ENCODE data around the gene FSCN2. TPM values are rescaled to one million over a fixed set of nuclear protein-coding genes. Genes with fewer than 3 reads are reported as not detected.

FSCN2 gene
- total and polyA plus RNA-seq, 2 experiments from 2014 or later, result 0.13 to 1.6 TPM

DNA sequence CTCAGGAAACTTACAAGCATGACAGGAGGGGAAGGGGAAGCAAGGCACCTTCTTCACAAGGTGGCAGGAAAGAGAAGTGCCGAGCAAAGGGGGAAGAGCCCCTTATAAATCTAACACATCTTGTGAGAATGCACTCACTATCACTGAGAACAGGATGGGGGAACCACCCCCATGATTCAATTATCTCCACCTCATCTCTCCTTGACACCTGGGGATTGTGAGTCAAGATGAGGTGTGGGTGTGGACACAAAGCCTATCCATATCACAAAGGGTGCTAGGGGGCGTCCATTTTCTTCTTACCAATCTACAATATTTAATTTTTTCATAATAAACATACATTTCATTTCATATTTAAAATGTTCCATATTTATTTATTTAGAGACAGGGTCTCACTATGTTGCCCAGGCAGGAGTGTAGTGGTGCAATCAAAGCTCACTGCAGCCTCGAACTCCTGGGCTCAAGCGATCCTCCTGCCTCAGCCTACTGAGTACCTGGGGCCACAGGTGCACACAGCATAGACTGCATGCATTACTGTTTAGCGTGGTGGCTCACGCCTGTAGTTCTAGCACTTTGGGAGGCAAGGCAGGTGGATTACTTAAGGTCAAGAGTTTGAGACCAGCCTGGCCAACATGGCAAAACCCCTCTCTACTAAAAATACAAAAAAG lies 50.5 kb downstream of the FSCN2 start (continued):
- TF ChIP-seq, protein P1, sequence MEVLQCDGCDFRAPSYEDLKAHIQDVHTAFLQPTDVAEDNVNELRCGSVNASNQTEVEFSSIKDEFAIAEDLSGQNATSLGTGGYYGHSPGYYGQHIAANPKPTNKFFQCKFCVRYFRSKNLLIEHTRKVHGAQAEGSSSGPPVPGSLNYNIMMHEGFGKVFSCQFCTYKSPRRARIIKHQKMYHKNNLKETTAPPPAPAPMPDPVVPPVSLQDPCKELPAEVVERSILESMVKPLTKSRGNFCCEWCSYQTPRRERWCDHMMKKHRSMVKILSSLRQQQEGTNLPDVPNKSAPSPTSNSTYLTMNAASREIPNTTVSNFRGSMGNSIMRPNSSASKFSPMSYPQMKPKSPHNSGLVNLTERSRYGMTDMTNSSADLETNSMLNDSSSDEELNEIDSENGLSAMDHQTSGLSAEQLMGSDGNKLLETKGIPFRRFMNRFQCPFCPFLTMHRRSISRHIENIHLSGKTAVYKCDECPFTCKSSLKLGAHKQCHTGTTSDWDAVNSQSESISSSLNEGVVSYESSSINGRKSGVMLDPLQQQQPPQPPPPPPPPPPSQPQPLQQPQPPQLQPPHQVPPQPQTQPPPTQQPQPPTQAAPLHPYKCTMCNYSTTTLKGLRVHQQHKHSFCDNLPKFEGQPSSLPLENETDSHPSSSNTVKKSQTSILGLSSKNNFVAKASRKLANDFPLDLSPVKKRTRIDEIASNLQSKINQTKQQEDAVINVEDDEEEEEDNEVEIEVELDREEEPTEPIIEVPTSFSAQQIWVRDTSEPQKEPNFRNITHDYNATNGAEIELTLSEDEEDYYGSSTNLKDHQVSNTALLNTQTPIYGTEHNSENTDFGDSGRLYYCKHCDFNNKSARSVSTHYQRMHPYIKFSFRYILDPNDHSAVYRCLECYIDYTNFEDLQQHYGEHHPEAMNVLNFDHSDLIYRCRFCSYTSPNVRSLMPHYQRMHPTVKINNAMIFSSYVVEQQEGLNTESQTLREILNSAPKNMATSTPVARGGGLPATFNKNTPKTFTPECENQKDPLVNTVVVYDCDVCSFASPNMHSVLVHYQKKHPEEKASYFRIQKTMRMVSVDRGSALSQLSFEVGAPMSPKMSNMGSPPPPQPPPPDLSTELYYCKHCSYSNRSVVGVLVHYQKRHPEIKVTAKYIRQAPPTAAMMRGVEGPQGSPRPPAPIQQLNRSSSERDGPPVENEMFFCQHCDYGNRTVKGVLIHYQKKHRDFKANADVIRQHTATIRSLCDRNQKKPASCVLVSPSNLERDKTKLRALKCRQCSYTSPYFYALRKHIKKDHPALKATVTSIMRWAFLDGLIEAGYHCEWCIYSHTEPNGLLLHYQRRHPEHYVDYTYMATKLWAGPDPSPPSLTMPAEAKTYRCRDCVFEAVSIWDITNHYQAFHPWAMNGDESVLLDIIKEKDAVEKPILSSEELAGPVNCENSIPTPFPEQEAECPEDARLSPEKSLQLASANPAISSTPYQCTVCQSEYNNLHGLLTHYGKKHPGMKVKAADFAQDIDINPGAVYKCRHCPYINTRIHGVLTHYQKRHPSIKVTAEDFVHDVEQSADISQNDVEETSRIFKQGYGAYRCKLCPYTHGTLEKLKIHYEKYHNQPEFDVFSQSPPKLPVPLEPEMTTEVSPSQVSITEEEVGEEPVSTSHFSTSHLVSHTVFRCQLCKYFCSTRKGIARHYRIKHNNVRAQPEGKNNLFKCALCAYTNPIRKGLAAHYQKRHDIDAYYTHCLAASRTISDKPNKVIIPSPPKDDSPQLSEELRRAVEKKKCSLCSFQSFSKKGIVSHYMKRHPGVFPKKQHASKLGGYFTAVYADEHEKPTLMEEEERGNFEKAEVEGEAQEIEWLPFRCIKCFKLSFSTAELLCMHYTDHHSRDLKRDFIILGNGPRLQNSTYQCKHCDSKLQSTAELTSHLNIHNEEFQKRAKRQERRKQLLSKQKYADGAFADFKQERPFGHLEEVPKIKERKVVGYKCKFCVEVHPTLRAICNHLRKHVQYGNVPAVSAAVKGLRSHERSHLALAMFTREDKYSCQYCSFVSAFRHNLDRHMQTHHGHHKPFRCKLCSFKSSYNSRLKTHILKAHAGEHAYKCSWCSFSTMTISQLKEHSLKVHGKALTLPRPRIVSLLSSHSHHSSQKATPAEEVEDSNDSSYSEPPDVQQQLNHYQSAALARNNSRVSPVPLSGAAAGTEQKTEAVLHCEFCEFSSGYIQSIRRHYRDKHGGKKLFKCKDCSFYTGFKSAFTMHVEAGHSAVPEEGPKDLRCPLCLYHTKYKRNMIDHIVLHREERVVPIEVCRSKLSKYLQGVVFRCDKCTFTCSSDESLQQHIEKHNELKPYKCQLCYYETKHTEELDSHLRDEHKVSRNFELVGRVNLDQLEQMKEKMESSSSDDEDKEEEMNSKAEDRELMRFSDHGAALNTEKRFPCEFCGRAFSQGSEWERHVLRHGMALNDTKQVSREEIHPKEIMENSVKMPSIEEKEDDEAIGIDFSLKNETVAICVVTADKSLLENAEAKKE (CRISPR knock-in tag; IDR thresholded peaks at IDR 0.05), result no peak
- TF ChIP-seq, protein P2, sequence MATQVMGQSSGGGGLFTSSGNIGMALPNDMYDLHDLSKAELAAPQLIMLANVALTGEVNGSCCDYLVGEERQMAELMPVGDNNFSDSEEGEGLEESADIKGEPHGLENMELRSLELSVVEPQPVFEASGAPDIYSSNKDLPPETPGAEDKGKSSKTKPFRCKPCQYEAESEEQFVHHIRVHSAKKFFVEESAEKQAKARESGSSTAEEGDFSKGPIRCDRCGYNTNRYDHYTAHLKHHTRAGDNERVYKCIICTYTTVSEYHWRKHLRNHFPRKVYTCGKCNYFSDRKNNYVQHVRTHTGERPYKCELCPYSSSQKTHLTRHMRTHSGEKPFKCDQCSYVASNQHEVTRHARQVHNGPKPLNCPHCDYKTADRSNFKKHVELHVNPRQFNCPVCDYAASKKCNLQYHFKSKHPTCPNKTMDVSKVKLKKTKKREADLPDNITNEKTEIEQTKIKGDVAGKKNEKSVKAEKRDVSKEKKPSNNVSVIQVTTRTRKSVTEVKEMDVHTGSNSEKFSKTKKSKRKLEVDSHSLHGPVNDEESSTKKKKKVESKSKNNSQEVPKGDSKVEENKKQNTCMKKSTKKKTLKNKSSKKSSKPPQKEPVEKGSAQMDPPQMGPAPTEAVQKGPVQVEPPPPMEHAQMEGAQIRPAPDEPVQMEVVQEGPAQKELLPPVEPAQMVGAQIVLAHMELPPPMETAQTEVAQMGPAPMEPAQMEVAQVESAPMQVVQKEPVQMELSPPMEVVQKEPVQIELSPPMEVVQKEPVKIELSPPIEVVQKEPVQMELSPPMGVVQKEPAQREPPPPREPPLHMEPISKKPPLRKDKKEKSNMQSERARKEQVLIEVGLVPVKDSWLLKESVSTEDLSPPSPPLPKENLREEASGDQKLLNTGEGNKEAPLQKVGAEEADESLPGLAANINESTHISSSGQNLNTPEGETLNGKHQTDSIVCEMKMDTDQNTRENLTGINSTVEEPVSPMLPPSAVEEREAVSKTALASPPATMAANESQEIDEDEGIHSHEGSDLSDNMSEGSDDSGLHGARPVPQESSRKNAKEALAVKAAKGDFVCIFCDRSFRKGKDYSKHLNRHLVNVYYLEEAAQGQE (IDR thresholded peaks at IDR 0.05; ENCODE audit: unreplicated experiment), result no peak
- no peak for TF ChIP-seq EZH2phosphoT487 (IDR thresholded peaks at IDR 0.05; ENCODE audit: unreplicated experiment)
- no peak for TF ChIP-seq NANOG (IDR thresholded peaks at IDR 0.05; ENCODE audit: borderline replicate concordance)
- no peak for TF ChIP-seq ZNF114 (CRISPR knock-in tag; IDR thresholded peaks at IDR 0.05)
- TF ChIP-seq, protein P3, sequence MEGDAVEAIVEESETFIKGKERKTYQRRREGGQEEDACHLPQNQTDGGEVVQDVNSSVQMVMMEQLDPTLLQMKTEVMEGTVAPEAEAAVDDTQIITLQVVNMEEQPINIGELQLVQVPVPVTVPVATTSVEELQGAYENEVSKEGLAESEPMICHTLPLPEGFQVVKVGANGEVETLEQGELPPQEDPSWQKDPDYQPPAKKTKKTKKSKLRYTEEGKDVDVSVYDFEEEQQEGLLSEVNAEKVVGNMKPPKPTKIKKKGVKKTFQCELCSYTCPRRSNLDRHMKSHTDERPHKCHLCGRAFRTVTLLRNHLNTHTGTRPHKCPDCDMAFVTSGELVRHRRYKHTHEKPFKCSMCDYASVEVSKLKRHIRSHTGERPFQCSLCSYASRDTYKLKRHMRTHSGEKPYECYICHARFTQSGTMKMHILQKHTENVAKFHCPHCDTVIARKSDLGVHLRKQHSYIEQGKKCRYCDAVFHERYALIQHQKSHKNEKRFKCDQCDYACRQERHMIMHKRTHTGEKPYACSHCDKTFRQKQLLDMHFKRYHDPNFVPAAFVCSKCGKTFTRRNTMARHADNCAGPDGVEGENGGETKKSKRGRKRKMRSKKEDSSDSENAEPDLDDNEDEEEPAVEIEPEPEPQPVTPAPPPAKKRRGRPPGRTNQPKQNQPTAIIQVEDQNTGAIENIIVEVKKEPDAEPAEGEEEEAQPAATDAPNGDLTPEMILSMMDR (conservative IDR thresholded peaks at IDR 0.05; ENCODE audit: low read depth in 2 of 2), result no peak
- no peak for TF ChIP-seq EZH2 (IDR thresholded peaks at IDR 0.05; ENCODE audit: low read depth, unreplicated experiment)
- no peak for TF ChIP-seq CREB1 (CRISPR knock-in tag; IDR thresholded peaks at IDR 0.05; ENCODE audit: low read depth)
- no peak for TF ChIP-seq STAT1 (IDR thresholded peaks at IDR 0.05; ENCODE audit: unreplicated experiment)
- no peak for TF ChIP-seq ZNF331 (CRISPR knock-in tag; IDR thresholded peaks at IDR 0.05; ENCODE audit: low read depth)
- no peak for TF ChIP-seq JUNB (IDR thresholded peaks at IDR 0.05; ENCODE audit: unreplicated experiment)
